Renal cortex interstitium (tissue), 11 donors: ENCODE results near the gene FNIP1. TPM values are rescaled to one million over a fixed set of nuclear protein-coding genes. Genes with fewer than 3 reads are reported as not detected.
"Not testable (repeated sequence)": the region's sequence is repeated elsewhere in the genome, so short reads cannot be mapped to it uniquely, and the experiment has no call there.

Experiments used
- DNase-seq, 11 donors: peaks; one replicate each; pipeline ENCODE4 v3.0.0-alpha.2; 2013; ENCODE audit warnings: low read depth in 9 of 11, low spot score in 4 of 11; ENCODE audit errors: extremely low read depth in 1 of 11
- polyA plus RNA-seq, 3 donors: library from polyadenylated mRNA; unstranded; fragments of 120-200 nt; gene quantifications; one replicate each; pipeline ENCODE4 v1.2.1, GENCODE V29; 2013; ENCODE audit not compliant: insufficient read length in 3 of 3

The FNIP1 gene
- polyA plus RNA-seq, 3 donors, result 13.8 to 19.7 (median 16.6) TPM

DNA sequence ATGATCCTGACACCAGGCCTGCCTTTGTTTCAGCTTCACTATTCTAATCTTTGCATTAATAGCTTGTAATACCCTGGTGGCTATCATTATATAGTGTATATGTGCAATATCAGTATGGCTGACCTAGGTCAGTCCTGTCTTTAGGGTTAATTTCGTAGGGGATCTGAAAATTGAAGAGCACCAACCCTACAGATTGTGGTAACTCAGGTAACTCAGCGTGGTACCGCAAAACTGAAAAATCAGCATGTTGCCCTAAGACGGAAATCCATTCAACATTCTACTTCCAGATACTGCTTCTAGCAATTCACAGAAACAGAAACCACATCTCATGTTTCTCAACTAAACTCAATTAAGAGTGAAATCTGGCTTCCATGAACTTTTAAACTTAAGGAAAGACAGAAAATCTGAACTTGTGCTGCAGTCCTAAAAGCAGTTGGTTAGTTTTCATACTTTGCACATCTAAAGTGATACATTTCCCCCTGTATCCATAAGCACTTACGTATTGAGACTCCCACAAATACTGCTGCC, 78.3 kb downstream of the FNIP1 start:
- no peak for DNase-seq

DNA sequence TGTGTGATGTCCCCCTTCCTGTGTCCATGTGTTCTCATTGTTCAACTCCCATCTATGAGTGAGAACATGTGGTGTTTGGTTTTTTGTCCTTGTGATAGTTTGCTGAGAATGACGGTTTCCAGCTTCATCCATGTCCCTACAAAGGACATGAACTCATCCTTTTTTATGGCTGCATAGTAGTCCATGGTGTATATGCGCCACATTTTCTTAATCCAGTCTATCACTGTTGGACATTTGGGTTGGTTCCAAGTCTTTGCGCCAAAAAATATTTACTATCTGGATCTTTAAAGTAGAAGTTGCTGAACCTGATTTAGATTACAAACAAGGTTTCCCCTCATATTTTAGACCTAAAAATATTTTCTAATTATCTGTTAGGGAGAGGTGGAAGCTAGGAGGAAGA, 79.7 kb downstream of the FNIP1 start:
- not testable (repeated sequence) for DNase-seq

DNA sequence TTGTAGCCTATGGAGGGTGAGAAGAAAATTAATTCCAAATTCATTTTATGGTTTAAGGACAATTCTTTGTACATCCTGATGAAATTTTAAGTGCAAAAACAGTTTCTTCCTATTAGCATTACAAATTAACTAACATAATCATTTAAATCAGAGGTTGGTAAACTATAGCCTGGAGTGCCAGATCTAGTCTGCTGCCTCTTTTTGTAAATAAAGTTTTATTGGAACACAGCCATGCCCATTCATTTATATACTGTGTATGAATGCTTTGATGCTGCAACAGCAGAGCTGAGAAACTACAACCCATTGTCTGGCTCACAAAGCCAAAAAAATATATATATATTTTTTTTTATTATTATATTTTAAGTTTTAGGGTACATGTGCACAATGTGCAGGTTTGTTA, 80.2 kb downstream of the FNIP1 start:
- no peak for DNase-seq

DNA sequence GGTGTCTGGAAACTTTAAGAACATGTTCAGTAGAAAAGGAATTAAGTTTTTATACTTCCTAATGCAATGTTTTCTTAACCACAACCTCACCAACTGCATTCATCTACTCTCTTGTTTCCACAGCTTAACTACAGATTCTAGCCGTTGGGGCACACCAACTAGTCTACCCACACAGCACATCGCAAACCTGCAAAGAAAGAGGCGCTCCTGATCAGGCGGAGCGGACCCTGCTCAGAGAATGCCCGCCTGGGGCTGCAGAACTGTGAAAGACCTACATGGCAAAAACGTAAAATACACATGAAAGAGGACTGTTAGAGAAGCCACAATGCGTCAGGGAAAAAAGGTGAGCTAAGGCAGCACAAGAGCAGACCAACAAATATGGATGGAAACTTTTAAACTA, 86.4 kb downstream of the FNIP1 start:
- DNase-seq, result no peak

DNA sequence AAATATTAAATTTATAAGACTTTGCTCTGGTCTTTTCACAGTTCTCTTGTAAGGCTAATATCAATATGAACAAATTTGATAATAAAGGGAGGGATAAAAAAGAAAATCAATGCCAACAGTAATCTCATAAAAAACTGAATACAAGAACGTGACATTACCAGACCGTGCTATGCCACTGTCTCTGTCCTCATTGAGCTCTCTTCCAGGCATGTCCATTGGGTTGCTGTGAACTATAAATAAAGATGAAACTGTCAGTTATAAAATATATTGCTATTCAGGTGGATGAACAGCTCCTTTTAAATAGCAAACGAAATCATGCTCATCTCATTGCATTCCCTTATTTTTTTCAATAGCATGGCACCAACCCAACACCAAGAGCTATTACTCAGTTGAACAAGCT, 87.8 kb downstream of the FNIP1 start:
- no peak for DNase-seq

DNA sequence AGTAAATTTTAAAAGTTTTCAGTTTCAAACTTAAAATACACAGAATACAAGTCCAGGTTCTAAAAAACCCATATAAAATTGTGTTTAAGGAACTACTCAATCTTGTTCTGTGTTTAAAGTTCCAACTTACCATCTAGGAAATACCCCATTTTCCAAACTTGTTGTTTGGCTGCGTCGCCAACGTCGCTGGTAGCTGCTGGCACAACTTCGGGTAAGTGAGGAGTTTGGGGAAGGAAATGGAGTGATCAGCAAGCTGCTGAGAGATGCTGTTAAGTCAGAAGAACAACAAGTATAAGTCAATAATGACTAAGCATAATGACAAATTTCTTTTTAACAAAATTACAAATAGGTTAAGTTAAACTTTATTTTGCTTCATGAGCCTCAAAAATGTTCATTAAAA, 90.5 kb downstream of the FNIP1 start:
- DNase-seq, result no peak

DNA sequence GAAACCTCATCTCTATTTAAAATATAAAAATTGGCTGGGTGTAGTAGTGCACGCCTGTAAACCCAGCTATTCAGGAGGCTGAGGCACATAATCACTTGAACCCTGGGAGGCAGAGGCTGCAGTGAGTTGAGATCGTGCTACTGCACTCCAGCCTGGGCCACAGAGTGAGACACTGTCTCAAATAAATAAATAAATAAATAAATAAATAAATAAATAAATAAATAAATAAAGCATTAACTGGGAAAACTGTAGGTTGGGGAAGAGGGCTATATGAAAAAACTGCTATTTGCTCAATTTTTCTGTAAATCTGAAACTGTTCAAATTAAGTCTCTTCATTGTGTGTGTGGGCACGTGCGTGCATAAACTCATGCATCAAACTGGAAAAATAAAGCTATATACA, 101.9 kb downstream of the FNIP1 start:
- DNase-seq, result no peak

DNA sequence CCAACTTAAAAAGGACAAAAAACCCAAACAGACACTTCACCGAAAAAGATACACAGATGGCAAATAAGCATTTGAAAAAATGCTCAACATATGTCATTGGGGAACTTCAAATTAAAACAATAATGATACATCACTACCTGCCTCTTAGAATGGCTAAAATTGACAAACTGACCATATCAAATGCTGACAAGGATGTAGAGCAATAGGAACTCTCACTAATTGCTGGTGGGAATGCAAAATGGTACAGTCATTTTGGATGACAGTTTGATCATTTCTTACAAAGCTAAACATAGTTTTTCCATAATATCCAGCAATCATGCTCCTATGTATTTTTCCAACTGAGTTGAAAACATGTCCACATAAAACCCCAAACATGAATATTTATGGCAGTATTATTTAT, 102.9 kb downstream of the FNIP1 start:
- no peak for DNase-seq

DNA sequence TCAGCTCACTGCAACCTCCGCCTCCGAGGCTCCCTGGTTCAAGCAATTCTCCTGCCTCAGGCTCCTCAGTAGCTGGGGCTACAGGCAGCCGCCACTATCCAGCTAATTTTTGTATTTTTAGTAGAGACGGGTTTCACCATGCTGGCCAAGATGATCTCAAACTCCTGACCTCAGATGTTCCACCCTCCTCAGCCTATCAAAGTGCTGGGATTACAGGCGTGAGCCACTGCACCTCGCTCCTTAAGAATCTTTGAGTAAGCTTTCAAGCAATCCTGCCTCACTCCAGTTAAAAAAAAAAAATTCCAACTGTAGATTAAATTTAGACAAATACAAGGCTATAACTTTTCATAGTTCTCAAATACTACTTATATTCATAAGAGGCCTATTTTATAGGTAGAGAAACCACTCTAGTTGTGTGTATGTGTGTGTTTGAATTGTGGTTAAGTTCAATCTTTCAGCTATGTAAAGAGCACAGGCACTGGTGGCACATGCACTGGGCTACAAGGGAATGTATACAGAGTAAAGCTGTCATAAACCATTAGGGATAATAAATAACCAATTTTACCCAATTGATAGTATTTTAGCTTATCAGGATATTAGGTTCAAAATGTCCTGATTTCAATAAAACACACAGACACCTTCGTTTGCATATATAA, 111.2 kb downstream of the FNIP1 start:
- no peak for DNase-seq

DNA sequence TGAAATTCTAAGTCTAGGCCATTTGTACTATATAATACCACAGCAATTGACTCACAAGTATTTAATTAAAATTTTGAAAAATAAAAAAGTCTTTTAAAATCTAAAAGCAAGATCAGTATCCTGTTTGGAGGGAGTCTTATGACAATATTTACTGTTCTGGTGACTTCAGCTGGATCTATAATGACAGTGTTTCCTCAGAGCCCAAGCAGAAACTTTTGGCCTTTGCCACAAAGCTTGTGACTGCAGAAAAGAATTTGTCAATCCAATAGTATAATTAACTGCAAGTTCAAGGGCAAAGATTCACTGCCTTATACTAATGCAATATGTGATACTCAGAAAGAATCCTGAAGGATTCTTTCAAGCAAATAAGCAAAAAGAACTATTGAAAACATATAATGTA, 112.2 kb downstream of the FNIP1 start:
- DNase-seq, result no peak

DNA sequence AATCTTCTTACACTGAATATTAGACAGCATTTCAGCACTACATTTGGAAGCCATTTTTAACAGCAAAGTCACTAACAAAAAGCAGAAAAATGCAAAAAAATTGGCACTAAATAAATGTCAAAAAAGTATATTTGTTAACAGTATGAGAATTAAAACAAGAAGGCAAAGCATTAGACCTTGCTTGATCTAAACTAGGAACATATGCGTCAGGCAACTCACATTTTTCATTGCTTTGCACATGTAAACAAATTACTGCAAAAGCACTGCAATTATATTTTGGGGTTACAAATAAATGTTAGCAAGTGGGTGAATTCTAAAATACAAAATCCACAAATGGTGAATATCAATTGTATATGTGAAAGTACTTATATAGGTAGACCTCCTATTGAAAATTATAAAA, 112.8 kb downstream of the FNIP1 start:
- no peak for DNase-seq

DNA sequence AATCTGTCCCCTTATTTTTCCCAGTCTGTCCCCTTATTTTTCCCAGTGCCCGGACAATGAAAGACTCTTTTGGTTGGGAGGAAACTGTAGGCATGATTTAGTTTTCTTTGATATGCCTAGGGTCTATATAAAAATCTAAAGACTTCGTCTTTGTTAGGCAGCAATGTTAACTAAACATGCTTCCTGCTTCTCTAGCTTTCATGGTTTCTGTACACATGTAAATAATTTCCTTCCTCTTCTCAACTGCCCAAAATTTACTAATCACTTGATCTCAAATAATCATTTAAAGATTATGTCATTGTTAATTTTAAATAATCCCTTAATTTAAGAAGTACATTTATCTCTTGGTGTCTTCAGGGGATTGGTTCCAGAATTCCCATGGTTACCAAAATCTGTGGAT, 114.0 kb downstream of the FNIP1 start:
- DNase-seq, result no peak

DNA sequence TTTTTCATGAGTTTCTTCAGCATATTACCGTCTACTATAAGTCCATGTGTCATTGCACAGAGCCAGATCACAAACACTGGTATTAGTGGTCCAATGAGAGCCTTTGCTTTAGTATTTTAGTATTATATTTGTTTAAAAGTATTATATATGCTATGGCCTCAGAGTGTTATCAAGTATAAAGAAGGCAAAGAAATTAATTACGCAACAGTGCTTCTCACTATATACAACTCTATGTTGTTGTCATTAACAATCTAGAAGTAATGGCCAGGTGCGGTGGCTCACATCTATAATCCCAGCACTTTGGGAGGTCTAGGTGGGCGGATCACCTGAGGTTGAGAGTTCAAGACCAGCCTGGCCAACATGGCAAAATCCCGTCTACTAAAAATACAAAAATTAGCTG, 114.6 kb downstream of the FNIP1 start:
- no peak for DNase-seq

DNA sequence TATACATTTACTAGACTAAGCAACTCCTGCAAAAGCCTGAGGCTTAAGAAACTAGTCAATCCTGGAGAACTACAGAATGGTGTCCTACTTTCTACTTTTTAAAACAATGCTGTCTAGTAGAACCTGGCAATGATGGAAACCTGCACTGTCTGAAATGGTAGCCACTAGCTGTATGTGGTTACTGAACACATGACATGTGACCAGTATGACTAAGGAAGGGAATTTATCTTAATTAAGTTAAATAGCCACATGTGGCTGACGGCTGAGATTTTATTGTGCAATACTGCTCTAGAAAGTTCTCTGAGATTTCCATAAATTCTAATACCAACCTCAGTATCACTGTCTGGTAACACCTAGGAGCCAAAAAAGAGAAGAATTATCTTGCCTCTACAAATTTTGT, 116.9 kb downstream of the FNIP1 start:
- no peak for DNase-seq

DNA sequence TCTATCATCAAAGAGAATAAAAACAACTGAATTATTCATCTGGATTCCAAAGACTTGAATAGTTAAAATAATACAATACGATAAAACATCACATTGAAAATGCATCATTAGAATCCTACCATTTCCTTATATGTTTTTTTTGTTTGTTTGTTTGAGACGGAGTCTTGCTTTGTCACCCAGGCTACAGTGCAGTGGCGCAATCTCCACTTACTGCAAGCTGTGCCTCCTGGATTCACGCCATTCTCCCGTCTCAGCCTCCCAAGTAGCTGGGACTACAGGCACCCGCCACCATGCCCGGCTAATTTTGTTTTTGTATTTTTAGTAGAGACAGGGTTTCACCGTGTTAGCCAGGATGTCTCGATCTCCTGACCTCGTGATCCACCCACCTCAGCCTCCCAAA, 118.5 kb downstream of the FNIP1 start:
- DNase-seq, result not testable (repeated sequence)

DNA sequence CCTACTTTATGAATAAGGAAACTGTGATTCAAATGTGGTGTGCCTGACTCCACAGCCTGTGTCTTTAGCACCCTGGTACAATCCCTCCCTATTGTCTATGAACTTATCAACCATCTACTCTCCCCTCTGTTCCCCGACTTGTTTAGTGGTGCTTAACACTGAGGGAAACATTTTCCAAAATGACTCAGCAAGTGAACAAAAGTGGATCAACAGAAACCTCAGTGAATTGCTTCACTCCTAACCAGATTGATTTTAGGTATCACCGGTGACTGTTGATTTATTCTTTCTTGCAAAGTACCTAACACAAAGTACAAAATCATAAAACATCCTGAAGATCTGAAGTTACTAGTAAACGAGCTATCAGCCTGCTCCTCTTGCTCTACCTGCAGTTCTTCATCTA, 119.7 kb downstream of the FNIP1 start:
- DNase-seq, result no peak

DNA sequence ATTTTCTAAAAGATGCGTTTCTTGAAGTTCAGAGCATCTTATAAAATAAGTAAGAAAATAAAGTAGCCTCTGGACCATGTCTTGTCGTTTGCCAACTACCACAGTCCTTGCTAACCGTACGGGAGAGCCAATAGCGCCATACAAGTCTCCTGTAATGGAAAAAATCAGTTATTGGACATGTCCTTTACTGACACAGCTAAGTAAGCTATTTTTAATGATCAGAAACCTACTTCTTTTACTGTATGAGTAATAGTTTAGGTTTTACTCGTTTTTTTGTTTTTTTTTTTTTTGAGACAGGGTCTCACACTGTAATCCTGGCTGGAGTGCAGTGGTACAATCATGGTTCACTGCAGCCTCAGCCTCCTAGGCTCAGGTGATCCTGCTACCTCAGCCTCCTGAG, 124.0 kb downstream of the FNIP1 start:
- DNase-seq, result no peak

DNA sequence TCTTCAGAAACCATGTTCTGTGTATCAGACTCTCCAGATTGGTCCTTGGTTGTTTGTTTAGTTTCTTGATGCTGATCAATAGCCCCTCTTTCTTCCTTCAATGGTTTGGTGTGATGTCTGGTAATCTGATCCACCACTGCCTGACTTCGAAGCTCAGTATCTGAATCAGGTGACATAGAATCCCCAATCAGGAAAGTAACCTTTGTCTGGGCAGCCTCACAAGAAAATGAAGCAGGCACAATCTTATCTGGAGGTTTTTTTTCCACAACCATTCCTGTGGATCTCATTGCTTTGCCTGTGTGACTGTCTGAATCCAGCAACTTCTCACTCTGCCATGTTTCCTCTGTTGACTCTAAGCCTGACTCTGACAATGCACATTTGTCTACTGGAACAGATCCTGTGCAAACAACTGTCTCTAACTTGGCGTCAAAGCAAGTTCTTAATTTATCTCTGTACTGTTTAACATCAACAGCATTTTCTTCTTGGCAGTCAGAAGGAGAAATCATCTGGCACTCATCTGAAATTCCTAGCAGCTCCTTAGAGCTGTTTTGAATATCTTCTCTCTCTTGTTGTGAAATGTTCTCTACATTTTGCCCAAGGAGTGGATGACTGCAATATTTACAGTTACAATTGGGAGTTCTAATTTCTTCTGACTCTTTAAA, 124.7 kb downstream of the FNIP1 start:
- peak; percentile 4 to 61 (median 31) for DNase-seq

DNA sequence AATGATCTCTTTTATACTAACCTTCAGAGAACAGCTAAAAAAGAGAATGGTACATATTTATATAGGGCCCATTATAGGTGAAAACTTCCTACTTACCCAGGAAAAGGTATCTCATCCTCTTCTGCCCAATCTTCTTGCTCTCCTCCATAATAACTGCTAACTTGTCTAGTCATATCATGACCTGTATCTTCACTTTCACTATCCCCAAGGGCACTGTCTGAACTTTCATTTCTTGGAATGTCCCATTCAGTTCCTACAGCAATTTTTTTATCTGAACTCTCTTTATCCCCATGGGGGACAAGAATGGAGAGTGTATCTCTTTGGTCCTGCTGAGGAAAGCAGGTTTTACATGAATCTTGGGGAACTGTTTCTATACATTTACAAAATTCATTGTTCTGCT, 125.4 kb downstream of the FNIP1 start:
- no peak for DNase-seq

DNA sequence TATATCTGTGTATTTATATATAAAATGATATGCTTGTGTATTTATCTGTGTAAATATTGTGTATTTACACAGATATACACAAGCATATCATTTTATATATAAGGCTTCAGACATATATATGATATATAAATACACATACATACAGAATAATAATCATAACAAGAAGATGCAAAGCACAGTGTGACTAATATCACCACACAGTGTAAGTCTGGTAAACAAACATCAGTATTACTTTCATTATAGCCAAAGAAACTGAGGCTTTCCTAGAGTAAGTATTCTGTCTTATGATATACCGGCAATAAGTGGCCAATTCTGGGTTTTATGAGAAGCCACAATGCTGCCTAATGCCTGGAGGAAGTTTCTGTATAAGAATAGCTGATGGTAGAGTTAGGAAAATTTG, 131.9 kb downstream of the FNIP1 start:
- DNase-seq, result no peak

DNA sequence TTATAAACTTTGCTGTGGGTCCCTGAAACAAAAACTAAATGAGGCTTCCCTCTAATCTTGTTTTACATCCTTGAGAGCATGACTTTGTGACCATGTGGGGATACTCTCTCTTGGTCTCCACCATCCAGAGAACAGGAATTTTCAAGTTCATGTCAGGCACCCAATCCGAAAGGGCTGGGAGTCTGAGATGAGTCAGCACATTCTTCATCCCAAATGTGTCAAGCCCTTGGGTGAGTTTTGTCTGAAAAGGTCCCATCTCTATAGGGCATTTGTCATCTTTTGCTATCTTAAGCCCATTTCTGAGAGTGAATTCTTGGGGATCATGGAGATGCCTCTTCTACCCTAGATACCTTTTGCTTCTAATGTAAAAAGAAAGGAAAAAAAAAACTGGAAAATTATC, 134.9 kb downstream of the FNIP1 start:
- DNase-seq, result no peak
